Neural cell (in vitro differentiated cells): ENCODE data around the gene METTL2B.
"Not testable (repeated sequence)": the region's sequence is repeated elsewhere in the genome, so short reads cannot be mapped to it uniquely, and the experiment has no call there.

Experiments used
- CTCF ChIP-seq: fragments of 450-650 bp; IDR thresholded peaks from 2 replicates; pipeline ENCODE4 v1.5.1; 2014; ENCODE audit warnings: antibody characterized with exemption, mild to moderate bottlenecking, moderate library complexity; ENCODE audit not compliant: poor library complexity, severe bottlenecking
- EP300 ChIP-seq: fragments of 450-650 bp; conservative IDR thresholded peaks from 2 replicates; pipeline ENCODE4 v1.6.1; 2014; ENCODE audit warnings: antibody characterized with exemption, mild to moderate bottlenecking, moderate library complexity; ENCODE audit not compliant: poor library complexity, severe bottlenecking
- EZH2 ChIP-seq: fragments of 200-600, 300-800 bp; shearing (Covaris generic), sonication (generic); IDR thresholded peaks from 2 replicates; pipeline ENCODE4 v1.6.1; 2014; ENCODE audit warnings: antibody characterized with exemption, low read length, borderline replicate concordance, mild to moderate bottlenecking; ENCODE audit not compliant: insufficient read depth, poor library complexity, severe bottlenecking
- MXI1 ChIP-seq: fragments of 450-650 bp; conservative IDR thresholded peaks from 2 replicates; pipeline ENCODE4 v1.6.1; 2014; ENCODE audit warnings: antibody characterized with exemption, mild to moderate bottlenecking; ENCODE audit not compliant: poor library complexity, severe bottlenecking
- POLR2AphosphoS5 ChIP-seq: IDR thresholded peaks from 2 replicates; pipeline ENCODE4 v1.6.1; 2012
- RAD21 ChIP-seq: fragments of 450-650 bp; conservative IDR thresholded peaks from 2 replicates; pipeline ENCODE4 v1.6.1; 2014; ENCODE audit warnings: antibody characterized with exemption, mild to moderate bottlenecking, moderate library complexity
- REST ChIP-seq: IDR thresholded peaks from 2 replicates; pipeline ENCODE4 v1.6.1; 2012; ENCODE audit warnings: borderline replicate concordance
- SMC3 ChIP-seq: fragments of 450-650 bp; conservative IDR thresholded peaks from 2 replicates; pipeline ENCODE4 v1.6.1; 2014; ENCODE audit warnings: antibody characterized with exemption, mild to moderate bottlenecking, moderate library complexity; ENCODE audit not compliant: poor library complexity
- TAF1 ChIP-seq: IDR thresholded peaks from 2 replicates; pipeline ENCODE4 v1.6.1; 2012; ENCODE audit warnings: low read depth

GRCh38 chr7:128457385-128457784, 19.2 kb upstream of the METTL2B start:
- not testable (repeated sequence) for TF ChIP-seq RAD21, CTCF, REST, EP300, TAF1, EZH2, SMC3, POLR2AphosphoS5, MXI1
